Fibroblast of skin of left biceps (primary cell): ENCODE measurements around the gene TMEM219.
"Not testable (repeated sequence)": the region's sequence is repeated elsewhere in the genome, so short reads cannot be mapped to it uniquely, and the experiment has no call there.

ENCODE experiments used
- DNase-seq, 2 experiments: peaks; one replicate each; pipeline ENCODE4 v3.0.0-alpha.2; 2013; ENCODE audit warnings: low read depth in 2 of 2

The TMEM219 gene

GRCh38 chr16:29961479-29962343, at the start of gene TMEM219:
Gene TMEM219, plus strand, starts transcription at chr16:29962079. Its CDS starts 1,065 bp downstream, at chr16:29963144.
- DNase-seq, result peak; percentile 70 to 75

DNA sequence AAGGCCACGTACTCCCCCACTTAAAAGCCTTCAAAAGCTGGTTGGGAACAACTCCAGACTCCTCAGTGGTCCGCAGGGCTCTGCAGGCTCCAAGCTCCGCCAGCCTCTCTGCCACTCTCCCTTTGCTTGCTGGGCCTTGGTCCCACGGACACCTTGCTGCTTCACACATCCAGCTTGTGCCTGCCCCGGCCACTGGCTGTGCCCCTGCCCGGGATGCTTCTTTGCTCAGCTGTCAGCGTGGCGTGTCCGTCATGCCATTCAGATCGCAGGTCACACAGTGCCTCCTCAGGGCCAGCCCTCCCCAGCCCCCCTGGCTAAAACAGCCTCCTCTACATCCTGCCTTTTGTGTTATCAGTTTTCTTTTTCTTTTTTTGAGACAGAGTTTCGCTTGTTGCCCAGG, 49.8 kb upstream of the TMEM219 start:
- DNase-seq, result no peak

- DNase-seq, result no peak
These were observed 48.4 kb upstream of the TMEM219 start for GRCh38 chr16:29913514-29913913.

- no peak for DNase-seq
These were observed 46.2 kb upstream of the TMEM219 start for GRCh38 chr16:29915590-29916247.

GRCh38 chr16:29916979-29917378, 44.9 kb upstream of the TMEM219 start:
- no peak for DNase-seq

GRCh38 chr16:29920288-29921033, 41.4 kb upstream of the TMEM219 start:
- no peak for DNase-seq

- no peak for DNase-seq
These were observed 40.9 kb upstream of the TMEM219 start for GRCh38 chr16:29921034-29921385.

DNA sequence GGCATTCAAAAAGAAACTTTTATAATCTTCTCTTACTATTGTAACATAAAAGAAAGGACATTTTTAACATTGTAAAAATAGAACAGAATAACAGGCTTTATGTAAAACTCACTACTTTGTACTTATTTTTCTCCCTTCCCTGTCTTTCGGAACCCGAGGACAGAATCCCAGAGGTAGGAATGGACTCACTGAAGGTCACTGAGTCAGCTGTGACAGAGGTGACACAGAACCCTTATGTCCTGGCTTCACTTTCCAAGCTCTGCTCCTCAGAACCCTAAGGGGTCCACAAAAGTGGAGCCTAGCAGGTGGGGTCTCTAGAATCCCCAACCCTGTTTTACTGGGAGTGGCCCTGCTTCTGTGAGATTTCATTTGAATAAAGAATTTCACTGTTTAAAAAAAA, 39.6 kb upstream of the TMEM219 start:
- DNase-seq, result no peak

DNA sequence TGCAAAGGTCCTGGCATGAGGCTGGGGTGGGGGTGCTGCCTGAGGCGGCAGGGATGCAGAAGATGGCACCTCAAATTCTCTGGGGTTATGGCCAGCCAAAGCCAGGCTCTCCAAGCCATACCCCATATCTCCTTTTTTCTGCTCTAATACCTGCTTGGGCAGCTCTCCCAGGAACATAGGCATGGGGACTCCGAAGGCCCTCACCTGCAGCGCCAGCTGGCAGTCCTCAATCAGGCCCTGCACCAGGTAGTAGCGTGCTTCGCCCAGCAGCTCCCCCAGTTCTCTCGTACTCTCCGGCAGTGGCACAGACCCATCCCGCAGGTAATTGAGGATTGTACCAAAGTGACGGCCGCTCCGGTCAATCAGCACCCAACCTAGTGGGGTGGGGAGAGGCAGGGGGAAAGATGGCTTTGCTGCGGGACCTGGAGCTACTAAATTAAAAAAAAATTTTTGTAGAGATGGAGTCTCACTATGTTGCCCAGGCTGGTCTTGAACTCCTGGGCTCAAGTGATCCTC, 38.8 kb upstream of the TMEM219 start:
- no peak for DNase-seq

- no peak for DNase-seq
These were observed 36.6 kb upstream of the TMEM219 start for GRCh38 chr16:29925105-29925756.

DNA sequence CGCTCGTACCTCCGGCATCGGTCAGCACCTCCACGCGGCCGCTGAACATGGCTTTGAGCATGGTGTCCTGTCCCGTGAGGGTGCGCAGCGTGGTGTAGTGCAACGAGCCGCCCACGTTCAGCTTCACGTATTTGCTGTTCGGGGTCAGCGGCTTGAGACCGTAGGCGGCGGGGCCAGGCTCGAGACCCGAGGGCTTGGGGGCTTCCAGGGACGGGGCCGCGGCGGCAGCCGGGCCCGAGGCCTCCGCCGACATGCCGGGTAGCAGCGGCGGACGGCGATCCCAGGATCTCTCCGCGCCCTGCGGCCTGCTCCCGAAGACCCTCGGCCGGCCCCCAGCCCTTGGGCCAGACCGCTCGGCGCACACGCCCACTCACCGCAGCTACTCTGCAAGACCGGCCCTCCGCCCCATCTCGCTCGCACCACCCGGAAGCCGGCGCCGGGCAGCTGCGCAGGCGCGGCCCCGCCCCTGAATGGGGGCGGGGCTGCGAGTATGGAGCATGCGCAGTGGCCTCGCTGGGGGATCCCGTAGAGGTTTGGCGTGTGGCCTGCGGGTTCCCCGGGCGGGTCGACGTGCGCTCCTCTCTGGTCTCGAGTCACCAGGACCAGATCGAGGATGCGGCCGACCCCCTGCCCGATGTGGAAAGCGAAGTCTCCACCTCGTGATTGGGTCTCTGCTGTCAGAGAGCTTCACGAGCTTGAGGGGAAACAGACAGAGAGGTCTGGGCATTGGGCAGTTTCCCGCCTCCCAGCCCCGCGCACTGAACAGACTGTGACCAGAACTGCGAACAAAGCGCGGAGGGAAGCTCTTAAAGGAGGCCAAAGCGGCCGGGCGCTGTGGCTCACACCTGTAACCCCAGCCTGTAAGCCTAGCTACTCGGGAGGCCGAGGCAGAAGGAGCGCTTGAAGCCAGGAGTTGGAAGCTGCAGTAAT, 35.8 kb upstream of the TMEM219 start, which contains the start of gene KCTD13:
TSS of gene KCTD13 (minus strand) at position 446 of the 930 bp plus-strand sequence. CDS start at position 253, 193 bp downstream.
- peak; percentile 50 to 61 for DNase-seq

DNA sequence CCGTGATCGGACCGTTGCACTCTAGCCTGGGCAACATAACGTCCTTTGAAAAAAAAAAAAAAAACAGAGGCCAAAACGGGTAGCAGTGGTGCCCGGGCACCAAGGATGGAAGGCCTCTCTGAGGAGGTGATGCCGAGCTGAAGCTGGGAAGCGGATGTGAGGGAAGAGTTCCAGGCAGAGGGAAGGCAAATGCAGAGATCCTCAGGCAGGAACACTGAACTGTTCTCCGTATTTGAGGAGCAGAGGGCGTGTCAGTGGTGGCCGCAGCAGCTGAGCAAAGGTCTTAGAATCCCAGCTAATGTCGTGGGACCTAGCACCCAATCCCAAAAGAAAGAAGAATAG, 35.2 kb upstream of the TMEM219 start:
- DNase-seq, result no peak

- DNase-seq, result no peak
These were observed 34.6 kb upstream of the TMEM219 start for GRCh38 chr16:29927070-29927905.

GRCh38 chr16:29931750-29932149, 30.1 kb upstream of the TMEM219 start:
- DNase-seq, result not testable (repeated sequence)

- DNase-seq, result no peak
These were observed 21.2 kb upstream of the TMEM219 start for GRCh38 chr16:29940656-29941055.

GRCh38 chr16:29943846-29944799, 17.8 kb upstream of the TMEM219 start:
- peak; percentile 95 to 96 for DNase-seq

DNA sequence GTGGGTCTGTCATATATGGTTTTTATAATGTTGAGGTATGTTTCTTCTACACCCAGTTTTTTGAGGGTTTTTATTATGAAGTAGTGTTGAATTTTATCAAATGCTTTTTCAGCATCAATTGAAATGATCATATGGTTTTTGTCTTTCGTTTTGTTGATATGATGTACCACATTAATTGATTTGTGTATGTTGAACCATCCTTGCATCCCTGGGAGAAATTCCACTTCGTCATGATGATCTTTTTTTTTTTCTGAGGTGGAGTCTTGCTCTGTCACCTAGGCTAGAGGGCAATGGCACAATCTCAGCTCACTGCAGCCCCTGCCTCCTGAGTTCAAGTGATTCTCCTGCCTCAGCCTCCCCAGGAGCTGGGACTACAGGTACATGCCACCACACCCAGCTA, 14.0 kb upstream of the TMEM219 start:
- no peak for DNase-seq

DNA sequence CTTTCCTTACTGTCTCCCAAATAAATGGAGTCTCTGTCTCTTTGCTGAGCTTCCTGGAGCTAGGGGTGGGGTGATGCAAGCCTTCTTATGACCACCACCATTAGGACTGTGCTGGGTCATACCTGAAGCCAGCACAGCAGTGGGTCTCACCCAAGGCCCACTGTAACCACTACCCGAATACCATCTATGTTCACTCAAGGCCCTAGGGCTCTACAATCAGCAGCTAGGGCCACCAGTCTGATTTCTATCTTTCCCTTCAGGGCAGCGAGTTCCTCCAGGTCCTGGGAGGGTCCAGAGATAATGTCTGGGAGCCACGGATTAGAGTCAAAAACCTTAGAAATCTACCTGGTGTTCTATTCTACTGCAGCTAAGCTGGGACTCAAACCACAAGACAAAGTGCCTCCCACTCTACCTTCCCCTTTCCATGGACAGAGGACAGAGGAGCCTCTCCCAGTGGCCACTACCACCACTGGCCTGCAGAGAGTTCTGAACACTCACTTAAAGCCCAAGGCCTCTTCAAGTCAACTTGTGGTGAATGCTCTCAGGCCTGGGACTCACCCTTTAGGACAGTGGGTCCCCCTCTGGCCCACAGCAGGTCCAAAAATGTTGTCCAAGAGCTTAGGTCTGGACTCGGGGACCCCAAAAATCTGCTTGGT, 10.9 kb upstream of the TMEM219 start:
- no peak for DNase-seq
